Colon (tissue), 2 donors: Measurements from ENCODE around the gene ZKSCAN4.

Source experiments
- FAIRE-seq: peaks from 2 replicates; lab custom pipeline; 2012; peaks lifted over from hg19 to GRCh38; lab: Jason Lieb, UNC
- donor health status: control.
- donor health status: control.

Gene ZKSCAN4

GRCh38 chr6:28208111-28208659 is 43.9 kb downstream of the ZKSCAN4 start:
- FAIRE-seq, result no peak

GRCh38 chr6:28207510-28208110 is 44.5 kb downstream of the ZKSCAN4 start:
- no peak for FAIRE-seq

GRCh38 chr6:28206928-28207509 is 45.0 kb downstream of the ZKSCAN4 start:
- no peak for FAIRE-seq

- no peak for FAIRE-seq
Measured at GRCh38 chr6:28206527-28206926, 45.5 kb downstream of the ZKSCAN4 start.

GRCh38 chr6:28205879-28206278 is 46.2 kb downstream of the ZKSCAN4 start:
- FAIRE-seq, result no peak

GRCh38 chr6:28203201-28203600 is 48.9 kb downstream of the ZKSCAN4 start:
- FAIRE-seq, result no peak

GRCh38 chr6:28200020-28200419 is 52.0 kb downstream of the ZKSCAN4 start:
- FAIRE-seq, result no peak
